ENCODE measurements around the gene GNPTG. TPM values are rescaled to one million over a fixed set of nuclear protein-coding genes. Genes with fewer than 3 reads are reported as not detected.

The GNPTG gene
- total and polyA plus RNA-seq, 2 of the 8 experiments (the other 6 are each of a cell fraction or from before 2014, with no cell fraction given) = 26.2 to 51.2 TPM

DNA sequence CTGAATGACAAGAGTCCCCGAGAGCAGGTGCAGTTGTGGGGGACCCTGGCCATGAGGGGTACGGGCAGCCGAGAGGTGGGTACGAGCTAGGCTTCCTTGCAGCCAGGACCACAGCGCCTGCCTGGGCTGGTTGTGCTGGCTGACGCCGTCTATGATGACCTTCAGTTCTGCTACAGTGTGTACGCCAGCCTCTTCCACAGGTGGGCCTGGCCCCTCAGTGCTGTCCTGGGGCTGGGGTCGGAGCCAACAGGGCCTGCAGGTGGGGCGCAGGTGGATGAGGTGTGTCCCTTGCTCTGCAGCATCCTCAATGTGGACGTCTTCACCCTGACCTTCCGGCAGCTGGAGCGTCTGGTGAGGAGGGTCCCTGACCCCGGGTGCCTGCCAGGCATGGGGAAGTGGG lies 7.2 kb upstream of the GNPTG start (continued):
- TF ChIP-seq TBP (IDR thresholded peaks at IDR 0.05; ENCODE audit: low read depth, low read length) (no peak), HDAC6 (IDR thresholded peaks at IDR 0.05; ENCODE audit: low read depth, low read length) (no peak), SP2 (IDR thresholded peaks at IDR 0.05; ENCODE audit: low read length) (no peak), SAP30 (IDR thresholded peaks at IDR 0.05; ENCODE audit: insufficient read depth, insufficient replicate concordance, low read length) (no peak)
